HAP-1 (cell line): ENCODE results near the gene NSF.
A peak's percentile ranks its signal among the peaks of the same experiment; 100 is the strongest.

Experiments
- DNase-seq, 2 experiments: peaks; one replicate each; pipeline ENCODE4 v3.0.0-alpha.2; 2016 to 2020; ENCODE audit warnings: low spot score in 2 of 2
- H3K27me3 ChIP-seq: fragments of 250-450 bp; sonication (Bioruptor Pico); 2 replicates; pipeline ENCODE4 v1.5.1; 2020; ENCODE audit warnings: low read depth, mild to moderate bottlenecking, moderate library complexity
- H3K36me3 ChIP-seq: fragments of 250-450 bp; sonication (Bioruptor Pico); replicated peaks from 2 replicates; pipeline ENCODE4 v1.5.1; 2020; ENCODE audit warnings: mild to moderate bottlenecking
- H3K4me1 ChIP-seq: fragments of 250-450 bp; sonication (Bioruptor Pico); 2 replicates; pipeline ENCODE4 v1.5.1; 2020; ENCODE audit warnings: mild to moderate bottlenecking
- H3K4me3 ChIP-seq: fragments of 250-450 bp; sonication (Bioruptor Pico); 2 replicates; pipeline ENCODE4 v1.5.1; 2020; ENCODE audit warnings: mild to moderate bottlenecking, moderate library complexity
- H3K9me3 ChIP-seq: fragments of 250-450 bp; sonication (Bioruptor Pico); 2 replicates; pipeline ENCODE4 v1.5.1; 2020; ENCODE audit warnings: mild to moderate bottlenecking, moderate library complexity
- in situ Hi-C: fragments of 300-500 bp; cut with MboI; formaldehyde crosslinking; loops from 3 replicates; pipeline ENCODE4 v1.14.3; 2020; ENCODE audit warnings: low sequenced_read_pairs, inconsistent platforms, mixed read lengths

NSF gene

GRCh38 chr17:46772475-46773220, 182.2 kb downstream of the NSF start:
- Histone ChIP-seq H3K4me1 (peaks cover 12% of the 10 kb centered on the region), H3K4me3 (peak overlapping the region; percentile 46), H3K27me3 (peaks cover 26% of the 10 kb centered on the region), H3K36me3 (no peaks in the 10 kb centered on the region), H3K9me3 (no peaks in the 10 kb centered on the region)
- DNase-seq: peak; percentile 40 to 65
- in situ Hi-C loops: loop anchor here (5.0 to 10.0 kb wide), 2 partner anchors 40 to 52 kb away; no protein-coding TSS in a partner anchor

DNA sequence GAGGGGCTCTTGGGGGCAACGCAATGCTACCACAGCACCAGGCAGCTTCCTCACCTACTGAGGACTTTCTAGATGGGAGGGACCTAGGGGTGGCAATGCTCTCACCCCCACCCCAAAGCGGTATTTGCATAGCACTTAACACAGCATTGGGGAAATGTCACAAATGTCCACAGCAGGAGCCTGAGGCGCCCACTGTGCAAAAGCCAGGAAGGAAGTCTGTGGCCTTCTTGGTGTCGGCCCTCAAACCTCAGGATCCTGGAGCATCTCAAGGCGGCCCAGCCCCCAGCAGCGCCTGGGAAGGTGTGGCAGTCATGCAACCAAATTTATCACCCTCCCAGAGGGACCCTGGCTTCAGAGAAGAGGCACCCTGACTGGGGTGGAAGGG, 182.7 kb downstream of the NSF start:
- H3K4me1 ChIP-seq: peaks cover 12% of the 10 kb centered on the region
- H3K4me3 ChIP-seq: no peak overlapping the region
- in situ Hi-C loops: loop anchor here (5.0 to 10.0 kb wide), 2 partner anchors 41 to 52 kb away; no protein-coding TSS in a partner anchor

DNA sequence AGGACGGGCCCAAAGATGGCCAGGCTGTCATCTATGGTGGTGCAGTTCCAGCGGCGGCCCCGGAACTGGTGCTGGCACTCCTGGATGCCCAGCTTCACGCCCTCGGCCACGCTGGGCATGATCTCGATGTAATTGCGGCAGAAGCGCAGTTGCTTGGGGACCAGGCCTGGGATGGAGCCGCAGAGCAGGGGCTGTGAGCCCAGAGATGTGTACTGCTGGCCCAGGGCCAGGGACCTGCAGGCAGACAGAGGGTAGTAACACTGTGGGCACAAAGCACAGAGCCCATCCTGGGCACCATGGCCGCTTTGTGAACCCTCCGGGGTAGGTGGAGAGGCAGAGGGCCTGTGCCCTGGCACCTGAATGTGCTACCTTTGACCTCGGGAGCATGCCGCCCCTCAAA, 183.2 kb downstream of the NSF start:
- H3K4me3 ChIP-seq: no peak overlapping the region
- no peaks in the 10 kb centered on the region for H3K9me3 ChIP-seq
- DNase-seq: no peak
- peaks cover 35% of the 10 kb centered on the region for H3K27me3 ChIP-seq
- no peaks in the 10 kb centered on the region for H3K36me3 ChIP-seq
- H3K4me1 ChIP-seq: peaks cover 12% of the 10 kb centered on the region
- in situ Hi-C loops: loop anchor here (5.0 to 10.0 kb wide), 2 partner anchors 41 to 51 kb away; no protein-coding TSS in a partner anchor

More for the DNA sequence above, 182.7 kb downstream of the NSF start:
- H3K27me3 ChIP-seq: peaks cover 30% of the 10 kb centered on the region
- no peak for DNase-seq
- H3K9me3 ChIP-seq: no peaks in the 10 kb centered on the region
- H3K36me3 ChIP-seq: no peaks in the 10 kb centered on the region

- no peak overlapping the region for H3K4me3 ChIP-seq
- H3K9me3 ChIP-seq: no peaks in the 10 kb centered on the region
- DNase-seq: no peak
- H3K27me3 ChIP-seq: peaks cover 35% of the 10 kb centered on the region
- peaks cover 12% of the 10 kb centered on the region for H3K4me1 ChIP-seq
- H3K36me3 ChIP-seq: no peaks in the 10 kb centered on the region
- in situ Hi-C loops: loop anchor here (5.0 to 10.0 kb wide), 2 partner anchors 42 to 51 kb away; no protein-coding TSS in a partner anchor
Measured at GRCh38 chr17:46774108-46774737, 183.8 kb downstream of the NSF start.

GRCh38 chr17:46776298-46777005, 186.0 kb downstream of the NSF start:
- peaks cover 35% of the 10 kb centered on the region for H3K27me3 ChIP-seq
- H3K4me3 ChIP-seq: no peak overlapping the region
- in situ Hi-C loops: loop anchor here (10.0 kb wide), 1 partner anchor 48 kb away; no protein-coding TSS in a partner anchor
- no peaks in the 10 kb centered on the region for H3K9me3 ChIP-seq
- no peaks in the 10 kb centered on the region for H3K36me3 ChIP-seq
- H3K4me1 ChIP-seq: peaks cover 5% of the 10 kb centered on the region; the same call in 1 of the 2 replicates
- DNase-seq: no peak

GRCh38 chr17:46777943-46778915, 187.8 kb downstream of the NSF start:
- in situ Hi-C loops: loop anchor here (10.0 kb wide), 1 partner anchor 47 kb away; no protein-coding TSS in a partner anchor

DNA sequence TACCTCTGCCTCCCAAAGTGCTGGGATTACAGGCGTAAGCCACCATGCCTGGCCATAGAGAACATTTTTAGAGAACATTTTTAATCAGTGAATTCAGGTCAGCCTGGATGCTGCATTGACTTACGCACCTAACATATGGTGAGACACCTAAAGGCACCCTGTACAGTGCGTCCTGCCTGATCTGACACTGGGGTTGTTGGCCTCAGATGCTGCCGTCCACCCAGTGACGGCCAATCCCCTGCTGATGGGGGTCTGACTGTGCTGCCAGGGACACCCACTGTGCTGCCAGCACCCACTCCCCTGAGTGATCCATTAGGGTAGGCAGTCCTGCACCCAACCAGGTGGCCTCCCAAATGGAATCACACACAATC, 189.5 kb downstream of the NSF start:
- Histone ChIP-seq H3K36me3 (no peaks in the 10 kb centered on the region), H3K27me3 (peaks cover 30% of the 10 kb centered on the region)
- in situ Hi-C loops: no loop called here

More at GRCh38 chr17:46777943-46778915, 187.8 kb downstream of the NSF start:
- Histone ChIP-seq H3K4me3 (no peak overlapping the region), H3K36me3 (no peaks in the 10 kb centered on the region), H3K9me3 (no peaks in the 10 kb centered on the region), H3K27me3 (peaks cover 35% of the 10 kb centered on the region), H3K4me1 (no peaks in the 10 kb centered on the region)
- DNase-seq: no peak

DNA sequence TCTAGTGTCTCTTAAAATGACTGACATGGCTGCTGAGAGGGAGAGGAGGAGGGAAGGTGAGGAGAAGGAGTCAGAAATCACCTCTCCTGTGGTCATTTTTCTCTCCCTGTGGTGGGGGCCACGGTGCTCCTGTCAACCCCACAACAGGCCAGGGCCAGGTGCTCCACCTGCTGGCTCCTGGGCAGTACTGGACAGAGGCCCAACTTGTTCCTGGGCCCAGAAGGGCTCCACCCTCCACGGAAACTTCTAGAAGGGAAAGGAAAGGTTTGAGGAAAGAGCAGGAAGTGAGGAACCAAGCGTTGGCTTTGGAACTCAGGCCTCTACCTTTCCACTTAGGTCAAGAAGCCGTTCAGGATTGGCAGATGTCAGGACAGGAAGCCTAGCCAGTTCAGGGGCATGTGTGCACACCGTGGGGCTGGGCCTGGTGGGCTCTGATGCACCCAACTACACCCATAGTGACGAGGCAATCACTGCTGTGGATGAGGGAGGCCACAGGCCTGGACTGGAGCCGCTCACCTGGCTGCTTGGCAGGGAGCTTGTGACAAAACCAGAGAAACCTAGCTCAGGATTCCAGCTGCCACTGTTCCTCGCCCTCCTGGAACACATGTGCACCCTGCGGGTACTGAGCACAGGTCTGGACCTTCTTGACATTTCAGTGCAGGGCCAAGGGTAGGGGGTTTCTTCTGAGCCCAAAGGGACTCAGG, 191.9 kb downstream of the NSF start:
- peaks cover 11% of the 10 kb centered on the region for H3K27me3 ChIP-seq
- in situ Hi-C loops: no loop called here
- no peaks in the 10 kb centered on the region for H3K9me3 ChIP-seq
- no peak overlapping the region for H3K4me3 ChIP-seq
- H3K4me1 ChIP-seq: no peaks in the 10 kb centered on the region
- peak; percentile 40 to 73 for DNase-seq
- H3K36me3 ChIP-seq: no peaks in the 10 kb centered on the region

More for the DNA sequence above, 189.5 kb downstream of the NSF start:
- H3K4me3 ChIP-seq: no peak overlapping the region
- no peak for DNase-seq
- H3K4me1 ChIP-seq: no peaks in the 10 kb centered on the region
- H3K9me3 ChIP-seq: no peaks in the 10 kb centered on the region

GRCh38 chr17:46783031-46783593, 192.6 kb downstream of the NSF start:
- no peak for DNase-seq
- peaks cover 6% of the 10 kb centered on the region; the same call in 1 of the 2 replicates for H3K27me3 ChIP-seq
- no peaks in the 10 kb centered on the region for H3K4me1 ChIP-seq
- H3K9me3 ChIP-seq: no peaks in the 10 kb centered on the region
- H3K36me3 ChIP-seq: no peaks in the 10 kb centered on the region
- H3K4me3 ChIP-seq: no peak overlapping the region
- in situ Hi-C loops: no loop called here

- Histone ChIP-seq H3K4me1 (no peaks in the 10 kb centered on the region), H3K27me3 (no peaks in the 10 kb centered on the region), H3K4me3 (no peak overlapping the region), H3K9me3 (no peaks in the 10 kb centered on the region), H3K36me3 (no peaks in the 10 kb centered on the region)
- DNase-seq: peak in 1 of 2 experiments; percentile 28
- in situ Hi-C loops: no loop called here
Measured at GRCh38 chr17:46785696-46786095, 195.2 kb downstream of the NSF start.

DNA sequence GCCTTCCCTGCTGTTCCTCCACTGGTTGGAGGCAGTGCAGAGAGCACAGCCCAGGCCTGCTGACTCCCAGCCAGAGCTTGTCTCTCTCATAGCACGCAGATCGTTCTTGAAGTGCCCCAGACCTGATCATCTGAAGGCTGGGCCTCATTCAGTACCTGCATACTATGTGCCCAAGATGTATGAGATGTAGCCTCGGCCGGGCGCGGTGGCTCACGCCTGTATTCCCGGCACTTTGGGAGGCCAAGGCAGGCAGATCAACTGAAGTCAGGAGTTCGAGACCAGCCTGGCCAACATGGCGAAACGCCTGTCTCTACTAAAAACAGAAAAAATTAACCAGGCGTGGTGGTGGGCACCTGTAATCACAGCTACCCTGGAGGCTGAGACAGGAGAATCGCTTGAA, 197.0 kb downstream of the NSF start:
- Histone ChIP-seq H3K27me3 (peaks cover 4% of the 10 kb centered on the region; the same call in 1 of the 2 replicates), H3K9me3 (no peaks in the 10 kb centered on the region), H3K4me1 (no peaks in the 10 kb centered on the region), H3K36me3 (no peaks in the 10 kb centered on the region), H3K4me3 (no peak overlapping the region)
- DNase-seq: no peak
- in situ Hi-C loops: no loop called here

DNA sequence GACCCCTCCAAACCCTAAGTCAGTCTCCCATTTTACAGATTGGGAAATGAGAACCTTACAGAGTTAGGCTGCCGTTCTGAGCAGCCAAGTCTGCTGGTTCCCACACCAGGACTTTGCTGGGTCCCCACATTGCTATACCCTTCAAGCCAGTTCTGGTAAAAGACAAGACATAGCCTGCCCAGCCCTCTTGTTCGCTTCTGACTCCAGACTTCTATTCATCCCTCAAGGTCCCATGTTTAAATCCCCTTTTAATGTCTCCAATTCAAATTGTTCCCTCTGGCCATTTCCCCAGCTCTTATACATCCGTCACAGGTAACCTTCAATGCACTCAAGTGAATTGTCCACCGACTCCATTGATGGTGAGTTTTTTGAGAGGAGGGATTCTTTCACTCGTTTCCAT, 197.8 kb downstream of the NSF start:
- peaks cover 8% of the 10 kb centered on the region; the same call in 1 of the 2 replicates for H3K27me3 ChIP-seq
- no peaks in the 10 kb centered on the region for H3K36me3 ChIP-seq
- in situ Hi-C loops: no loop called here

More for the DNA sequence above, 197.8 kb downstream of the NSF start:
- no peak for DNase-seq
- Histone ChIP-seq H3K4me1 (no peaks in the 10 kb centered on the region), H3K9me3 (no peaks in the 10 kb centered on the region), H3K4me3 (no peak overlapping the region)
